Measurements from ENCODE around the gene NFKBIL1.
A peak's percentile ranks its signal among the peaks of the same experiment; 100 is the strongest.

GRCh38 chr6:31575335-31575901, 28.0 kb downstream of the NFKBIL1 start, which contains the start of gene TNF:
- TF ChIP-seq CTCF (IDR thresholded peaks at IDR 0.05): no peak
- peak in 1 of 2 donors; percentile 56 for TF ChIP-seq POLR2AphosphoS5 (IDR thresholded peaks at IDR 0.05; ENCODE audit: insufficient read depth in 1 of 2, low read depth in 1 of 2)
